Measurements from ENCODE around the gene CACNA1A.
A peak's percentile ranks its signal among the peaks of the same experiment; 100 is the strongest.

GRCh38 chr19:13162724-13163608, 343.3 kb downstream of the CACNA1A start:
- TF ChIP-seq CTCF (conservative IDR thresholded peaks at IDR 0.05; ENCODE audit: low read depth, low read length) (no peak), POLR2A (IDR thresholded peaks at IDR 0.05; ENCODE audit: low read depth, low read length) (peak; percentile 21; the same call in 1 of the 2 replicates), RFX5 (IDR thresholded peaks at IDR 0.05; ENCODE audit: low read depth, low read length) (no peak), BHLHE40 (IDR thresholded peaks at IDR 0.05; ENCODE audit: low read depth, low read length) (no peak), CEBPB (IDR thresholded peaks at IDR 0.05; ENCODE audit: low read depth, low read length) (no peak), USF2 (IDR thresholded peaks at IDR 0.05; ENCODE audit: low read depth, low read length) (peak; percentile 47), RAD21 (IDR thresholded peaks at IDR 0.05; ENCODE audit: low read length) (0 out of 2 replicates have a peak, but pooled peaks have one; percentile 16), RCOR1 (IDR thresholded peaks at IDR 0.05; ENCODE audit: insufficient replicate concordance, low read length) (no peak), MXI1 (IDR thresholded peaks at IDR 0.05; ENCODE audit: borderline replicate concordance, low read depth, low read length) (no peak; the same call in 1 of the 2 replicates)

All from IMR-90 (cell line).